WTC11 (cell line): ENCODE results near the gene PURA.

ENCODE experiments used
- CBFB ChIP-seq: sonication (generic); formaldehyde crosslinking; IDR thresholded peaks from 2 replicates; pipeline ENCODE4 v1.8.1; 2022; ENCODE audit warnings: mild to moderate bottlenecking, low read depth, missing genetic modification reagents
- CREM ChIP-seq: sonication (generic); formaldehyde crosslinking; IDR thresholded peaks from 2 replicates; pipeline ENCODE4 v1.8.1; 2022; ENCODE audit warnings: mild to moderate bottlenecking, missing genetic modification reagents, moderate library complexity
- JUN ChIP-seq: sonication (generic); formaldehyde crosslinking; IDR thresholded peaks from 2 replicates; pipeline ENCODE4 v1.8.0; 2023; ENCODE audit warnings: mild to moderate bottlenecking, missing genetic modification reagents
- NFATC4 ChIP-seq: fragments of 250-450 bp; sonication (Bioruptor Pico); IDR thresholded peaks from 2 replicates; pipeline ENCODE4 v1.9.0; 2021; ENCODE audit warnings: mild to moderate bottlenecking
- ZNF219 ChIP-seq: sonication (generic); formaldehyde crosslinking; IDR thresholded peaks from 2 replicates; pipeline ENCODE4 v1.8.0; 2023; ENCODE audit warnings: missing genetic modification reagents, mild to moderate bottlenecking, borderline replicate concordance
- TF ChIP-seq, protein P1 (sequence below): sonication (generic); formaldehyde crosslinking; IDR thresholded peaks from 2 replicates; pipeline ENCODE4 v1.8.0; 2023; ENCODE audit warnings: mild to moderate bottlenecking, missing genetic modification reagents
- TF ChIP-seq, protein P2 (sequence below): fragments of 200-600 bp; IDR thresholded peaks from 2 replicates; pipeline ENCODE4 v1.8.0; 2022; ENCODE audit warnings: antibody characterized with exemption
- TF ChIP-seq, protein P3 (sequence below): sonication (generic); formaldehyde crosslinking; IDR thresholded peaks from 2 replicates; pipeline ENCODE4 v1.8.1; 2022; ENCODE audit warnings: missing genetic modification reagents, borderline replicate concordance
- TF ChIP-seq, protein P4 (sequence below): sonication (generic); formaldehyde crosslinking; IDR thresholded peaks from 2 replicates; pipeline ENCODE4 v1.8.1; 2023; ENCODE audit warnings: mild to moderate bottlenecking, missing genetic modification reagents
- TF ChIP-seq, protein P5 (sequence below): sonication (generic); formaldehyde crosslinking; IDR thresholded peaks from 2 replicates; pipeline ENCODE4 v1.8.0; 2022; ENCODE audit warnings: mild to moderate bottlenecking, missing genetic modification reagents
- TF ChIP-seq, protein P6 (sequence below): sonication (generic); formaldehyde crosslinking; IDR thresholded peaks from 2 replicates; pipeline ENCODE4 v1.8.1; 2023; ENCODE audit warnings: mild to moderate bottlenecking, missing genetic modification reagents, borderline replicate concordance

DNA sequence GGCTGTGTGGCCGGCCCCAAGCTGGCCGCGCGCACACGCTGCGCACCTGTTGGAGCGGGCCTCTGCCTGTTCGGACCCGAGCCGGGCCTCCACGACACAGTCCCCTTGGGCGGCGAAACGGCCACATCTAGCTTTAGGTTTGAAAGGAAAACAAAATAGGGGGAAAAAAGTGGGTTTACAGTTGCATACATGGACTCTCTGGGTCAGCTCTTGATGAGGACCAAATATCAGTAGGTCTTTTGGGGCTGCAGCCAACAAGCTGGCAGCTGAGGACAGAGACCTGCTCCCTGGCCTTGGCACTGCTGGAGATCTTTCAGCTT lies 32.6 kb downstream of the PURA start:
- TF ChIP-seq, protein P1, sequence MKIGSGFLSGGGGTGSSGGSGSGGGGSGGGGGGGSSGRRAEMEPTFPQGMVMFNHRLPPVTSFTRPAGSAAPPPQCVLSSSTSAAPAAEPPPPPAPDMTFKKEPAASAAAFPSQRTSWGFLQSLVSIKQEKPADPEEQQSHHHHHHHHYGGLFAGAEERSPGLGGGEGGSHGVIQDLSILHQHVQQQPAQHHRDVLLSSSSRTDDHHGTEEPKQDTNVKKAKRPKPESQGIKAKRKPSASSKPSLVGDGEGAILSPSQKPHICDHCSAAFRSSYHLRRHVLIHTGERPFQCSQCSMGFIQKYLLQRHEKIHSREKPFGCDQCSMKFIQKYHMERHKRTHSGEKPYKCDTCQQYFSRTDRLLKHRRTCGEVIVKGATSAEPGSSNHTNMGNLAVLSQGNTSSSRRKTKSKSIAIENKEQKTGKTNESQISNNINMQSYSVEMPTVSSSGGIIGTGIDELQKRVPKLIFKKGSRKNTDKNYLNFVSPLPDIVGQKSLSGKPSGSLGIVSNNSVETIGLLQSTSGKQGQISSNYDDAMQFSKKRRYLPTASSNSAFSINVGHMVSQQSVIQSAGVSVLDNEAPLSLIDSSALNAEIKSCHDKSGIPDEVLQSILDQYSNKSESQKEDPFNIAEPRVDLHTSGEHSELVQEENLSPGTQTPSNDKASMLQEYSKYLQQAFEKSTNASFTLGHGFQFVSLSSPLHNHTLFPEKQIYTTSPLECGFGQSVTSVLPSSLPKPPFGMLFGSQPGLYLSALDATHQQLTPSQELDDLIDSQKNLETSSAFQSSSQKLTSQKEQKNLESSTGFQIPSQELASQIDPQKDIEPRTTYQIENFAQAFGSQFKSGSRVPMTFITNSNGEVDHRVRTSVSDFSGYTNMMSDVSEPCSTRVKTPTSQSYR (CRISPR knock-in tag), result no peak
- TF ChIP-seq, protein P2, sequence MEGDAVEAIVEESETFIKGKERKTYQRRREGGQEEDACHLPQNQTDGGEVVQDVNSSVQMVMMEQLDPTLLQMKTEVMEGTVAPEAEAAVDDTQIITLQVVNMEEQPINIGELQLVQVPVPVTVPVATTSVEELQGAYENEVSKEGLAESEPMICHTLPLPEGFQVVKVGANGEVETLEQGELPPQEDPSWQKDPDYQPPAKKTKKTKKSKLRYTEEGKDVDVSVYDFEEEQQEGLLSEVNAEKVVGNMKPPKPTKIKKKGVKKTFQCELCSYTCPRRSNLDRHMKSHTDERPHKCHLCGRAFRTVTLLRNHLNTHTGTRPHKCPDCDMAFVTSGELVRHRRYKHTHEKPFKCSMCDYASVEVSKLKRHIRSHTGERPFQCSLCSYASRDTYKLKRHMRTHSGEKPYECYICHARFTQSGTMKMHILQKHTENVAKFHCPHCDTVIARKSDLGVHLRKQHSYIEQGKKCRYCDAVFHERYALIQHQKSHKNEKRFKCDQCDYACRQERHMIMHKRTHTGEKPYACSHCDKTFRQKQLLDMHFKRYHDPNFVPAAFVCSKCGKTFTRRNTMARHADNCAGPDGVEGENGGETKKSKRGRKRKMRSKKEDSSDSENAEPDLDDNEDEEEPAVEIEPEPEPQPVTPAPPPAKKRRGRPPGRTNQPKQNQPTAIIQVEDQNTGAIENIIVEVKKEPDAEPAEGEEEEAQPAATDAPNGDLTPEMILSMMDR, result no peak
- TF ChIP-seq, protein P3, sequence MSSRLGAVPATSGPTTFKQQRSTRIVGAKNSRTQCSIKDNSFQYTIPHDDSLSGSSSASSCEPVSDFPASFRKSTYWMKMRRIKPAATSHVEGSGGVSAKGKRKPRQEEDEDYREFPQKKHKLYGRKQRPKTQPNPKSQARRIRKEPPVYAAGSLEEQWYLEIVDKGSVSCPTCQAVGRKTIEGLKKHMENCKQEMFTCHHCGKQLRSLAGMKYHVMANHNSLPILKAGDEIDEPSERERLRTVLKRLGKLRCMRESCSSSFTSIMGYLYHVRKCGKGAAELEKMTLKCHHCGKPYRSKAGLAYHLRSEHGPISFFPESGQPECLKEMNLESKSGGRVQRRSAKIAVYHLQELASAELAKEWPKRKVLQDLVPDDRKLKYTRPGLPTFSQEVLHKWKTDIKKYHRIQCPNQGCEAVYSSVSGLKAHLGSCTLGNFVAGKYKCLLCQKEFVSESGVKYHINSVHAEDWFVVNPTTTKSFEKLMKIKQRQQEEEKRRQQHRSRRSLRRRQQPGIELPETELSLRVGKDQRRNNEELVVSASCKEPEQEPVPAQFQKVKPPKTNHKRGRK, result no peak
- TF ChIP-seq CBFB (CRISPR knock-in tag) (no peak), ZNF219 (CRISPR knock-in tag) (no peak), CREM (CRISPR knock-in tag) (no peak), JUN (CRISPR knock-in tag) (no peak), NFATC4 (no peak)
- TF ChIP-seq, protein P4, sequence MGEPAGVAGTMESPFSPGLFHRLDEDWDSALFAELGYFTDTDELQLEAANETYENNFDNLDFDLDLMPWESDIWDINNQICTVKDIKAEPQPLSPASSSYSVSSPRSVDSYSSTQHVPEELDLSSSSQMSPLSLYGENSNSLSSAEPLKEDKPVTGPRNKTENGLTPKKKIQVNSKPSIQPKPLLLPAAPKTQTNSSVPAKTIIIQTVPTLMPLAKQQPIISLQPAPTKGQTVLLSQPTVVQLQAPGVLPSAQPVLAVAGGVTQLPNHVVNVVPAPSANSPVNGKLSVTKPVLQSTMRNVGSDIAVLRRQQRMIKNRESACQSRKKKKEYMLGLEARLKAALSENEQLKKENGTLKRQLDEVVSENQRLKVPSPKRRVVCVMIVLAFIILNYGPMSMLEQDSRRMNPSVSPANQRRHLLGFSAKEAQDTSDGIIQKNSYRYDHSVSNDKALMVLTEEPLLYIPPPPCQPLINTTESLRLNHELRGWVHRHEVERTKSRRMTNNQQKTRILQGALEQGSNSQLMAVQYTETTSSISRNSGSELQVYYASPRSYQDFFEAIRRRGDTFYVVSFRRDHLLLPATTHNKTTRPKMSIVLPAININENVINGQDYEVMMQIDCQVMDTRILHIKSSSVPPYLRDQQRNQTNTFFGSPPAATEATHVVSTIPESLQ (CRISPR knock-in tag), result no peak
- TF ChIP-seq, protein P5, sequence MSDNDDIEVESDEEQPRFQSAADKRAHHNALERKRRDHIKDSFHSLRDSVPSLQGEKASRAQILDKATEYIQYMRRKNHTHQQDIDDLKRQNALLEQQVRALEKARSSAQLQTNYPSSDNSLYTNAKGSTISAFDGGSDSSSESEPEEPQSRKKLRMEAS, result no peak
- TF ChIP-seq, protein P6, sequence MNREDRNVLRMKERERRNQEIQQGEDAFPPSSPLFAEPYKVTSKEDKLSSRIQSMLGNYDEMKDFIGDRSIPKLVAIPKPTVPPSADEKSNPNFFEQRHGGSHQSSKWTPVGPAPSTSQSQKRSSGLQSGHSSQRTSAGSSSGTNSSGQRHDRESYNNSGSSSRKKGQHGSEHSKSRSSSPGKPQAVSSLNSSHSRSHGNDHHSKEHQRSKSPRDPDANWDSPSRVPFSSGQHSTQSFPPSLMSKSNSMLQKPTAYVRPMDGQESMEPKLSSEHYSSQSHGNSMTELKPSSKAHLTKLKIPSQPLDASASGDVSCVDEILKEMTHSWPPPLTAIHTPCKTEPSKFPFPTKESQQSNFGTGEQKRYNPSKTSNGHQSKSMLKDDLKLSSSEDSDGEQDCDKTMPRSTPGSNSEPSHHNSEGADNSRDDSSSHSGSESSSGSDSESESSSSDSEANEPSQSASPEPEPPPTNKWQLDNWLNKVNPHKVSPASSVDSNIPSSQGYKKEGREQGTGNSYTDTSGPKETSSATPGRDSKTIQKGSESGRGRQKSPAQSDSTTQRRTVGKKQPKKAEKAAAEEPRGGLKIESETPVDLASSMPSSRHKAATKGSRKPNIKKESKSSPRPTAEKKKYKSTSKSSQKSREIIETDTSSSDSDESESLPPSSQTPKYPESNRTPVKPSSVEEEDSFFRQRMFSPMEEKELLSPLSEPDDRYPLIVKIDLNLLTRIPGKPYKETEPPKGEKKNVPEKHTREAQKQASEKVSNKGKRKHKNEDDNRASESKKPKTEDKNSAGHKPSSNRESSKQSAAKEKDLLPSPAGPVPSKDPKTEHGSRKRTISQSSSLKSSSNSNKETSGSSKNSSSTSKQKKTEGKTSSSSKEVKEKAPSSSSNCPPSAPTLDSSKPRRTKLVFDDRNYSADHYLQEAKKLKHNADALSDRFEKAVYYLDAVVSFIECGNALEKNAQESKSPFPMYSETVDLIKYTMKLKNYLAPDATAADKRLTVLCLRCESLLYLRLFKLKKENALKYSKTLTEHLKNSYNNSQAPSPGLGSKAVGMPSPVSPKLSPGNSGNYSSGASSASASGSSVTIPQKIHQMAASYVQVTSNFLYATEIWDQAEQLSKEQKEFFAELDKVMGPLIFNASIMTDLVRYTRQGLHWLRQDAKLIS, result no peak
